ENCODE data around the gene MESD.

MESD gene

GRCh38 chr15:81023483-81024264 is 34.1 kb upstream of the MESD start:
- TF ChIP-seq CTCF (IDR thresholded peaks at IDR 0.05): no peak

- no peak for TF ChIP-seq CTCF (IDR thresholded peaks at IDR 0.05)
Observed at GRCh38 chr15:81021321-81021720, 31.7 kb upstream of the MESD start.

GRCh38 chr15:81018197-81018596 is 28.6 kb upstream of the MESD start:
- no peak for TF ChIP-seq CTCF (IDR thresholded peaks at IDR 0.05)

- no peak for TF ChIP-seq CTCF (IDR thresholded peaks at IDR 0.05)
Observed at GRCh38 chr15:81016489-81017068, 27.0 kb upstream of the MESD start.

GRCh38 chr15:81015621-81016488 is 26.2 kb upstream of the MESD start:
- TF ChIP-seq CTCF (IDR thresholded peaks at IDR 0.05): no peak

GRCh38 chr15:81014446-81015093 is 25.0 kb upstream of the MESD start:
- no peak for TF ChIP-seq CTCF (IDR thresholded peaks at IDR 0.05)

- TF ChIP-seq CTCF (IDR thresholded peaks at IDR 0.05): no peak
Observed at GRCh38 chr15:81013396-81013929, 23.8 kb upstream of the MESD start.
